Esophagus muscularis mucosa (tissue), 3 donors: ENCODE measurements around the gene CLCN7.

Source experiments
- EP300 ChIP-seq: sonication (generic); formaldehyde crosslinking; IDR thresholded peaks from one replicate; pipeline ENCODE4 v1.6.1; 2017; ENCODE audit warnings: antibody characterized with exemption
- TF ChIP-seq, protein P1 (sequence below), 3 experiments: fragments of 200-600 bp in 2 of 3; fragments of 450-650 bp in 1 of 3; sonication (generic) in 2 of 3; IDR thresholded peaks; one replicate each; pipeline ENCODE4 v1.5.1; 2017 to 2019; ENCODE audit warnings: antibody characterized with exemption in 3 of 3, mild to moderate bottlenecking in 2 of 3, moderate library complexity in 1 of 3

GRCh38 chr16:1403733-1404132, 71.1 kb downstream of the CLCN7 start:
- TF ChIP-seq EP300 = no peak
- TF ChIP-seq, protein P1, sequence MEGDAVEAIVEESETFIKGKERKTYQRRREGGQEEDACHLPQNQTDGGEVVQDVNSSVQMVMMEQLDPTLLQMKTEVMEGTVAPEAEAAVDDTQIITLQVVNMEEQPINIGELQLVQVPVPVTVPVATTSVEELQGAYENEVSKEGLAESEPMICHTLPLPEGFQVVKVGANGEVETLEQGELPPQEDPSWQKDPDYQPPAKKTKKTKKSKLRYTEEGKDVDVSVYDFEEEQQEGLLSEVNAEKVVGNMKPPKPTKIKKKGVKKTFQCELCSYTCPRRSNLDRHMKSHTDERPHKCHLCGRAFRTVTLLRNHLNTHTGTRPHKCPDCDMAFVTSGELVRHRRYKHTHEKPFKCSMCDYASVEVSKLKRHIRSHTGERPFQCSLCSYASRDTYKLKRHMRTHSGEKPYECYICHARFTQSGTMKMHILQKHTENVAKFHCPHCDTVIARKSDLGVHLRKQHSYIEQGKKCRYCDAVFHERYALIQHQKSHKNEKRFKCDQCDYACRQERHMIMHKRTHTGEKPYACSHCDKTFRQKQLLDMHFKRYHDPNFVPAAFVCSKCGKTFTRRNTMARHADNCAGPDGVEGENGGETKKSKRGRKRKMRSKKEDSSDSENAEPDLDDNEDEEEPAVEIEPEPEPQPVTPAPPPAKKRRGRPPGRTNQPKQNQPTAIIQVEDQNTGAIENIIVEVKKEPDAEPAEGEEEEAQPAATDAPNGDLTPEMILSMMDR (IDR thresholded peaks at IDR 0.05) = no peak
